Mesenchymal stem cell (in vitro differentiated cells and primary cell): ENCODE data around the gene KLHL30.

Experiments used
- DNase-seq: peaks from one replicate; pipeline ENCODE4 v3.0.0-alpha.2; 2013
- H2AFZ ChIP-seq: one replicate; pipeline ENCODE4 v1.6.1; 2013; ENCODE audit warnings: low read depth, mild to moderate bottlenecking, control low read depth, inconsistent platforms, low read length, moderate library complexity
- H2AK5ac ChIP-seq: 2 replicates; pipeline ENCODE4 v1.6.1; 2013; ENCODE audit warnings: low read length, moderate library complexity, mild to moderate bottlenecking, inconsistent platforms; ENCODE audit not compliant: severe bottlenecking
- H2BK120ac ChIP-seq: one replicate; pipeline ENCODE4 v1.6.1; 2013; ENCODE audit warnings: low read depth, mild to moderate bottlenecking, inconsistent platforms, low read length, moderate library complexity
- H2BK12ac ChIP-seq, 2 experiments: one replicate each; pipeline ENCODE4 v1.6.1; 2013; ENCODE audit warnings: inconsistent platforms in 2 of 2, low read length in 2 of 2, mild to moderate bottlenecking in 2 of 2, moderate library complexity in 2 of 2, control low read depth in 1 of 2
- H2BK15ac ChIP-seq: one replicate; pipeline ENCODE4 v1.6.1; 2013; ENCODE audit warnings: mild to moderate bottlenecking, low read depth, inconsistent platforms; ENCODE audit not compliant: poor library complexity, severe bottlenecking
- H2BK5ac ChIP-seq: 2 replicates; pipeline ENCODE4 v1.6.1; 2013; ENCODE audit warnings: low read depth, mild to moderate bottlenecking, low read length, control low read depth, inconsistent platforms; ENCODE audit not compliant: poor library complexity, severe bottlenecking
- H3K14ac ChIP-seq, 2 experiments: one replicate each; pipeline ENCODE4 v1.6.1; 2013; ENCODE audit warnings: inconsistent platforms in 2 of 2, low read length in 2 of 2, control low read depth in 1 of 2, mild to moderate bottlenecking in 1 of 2, moderate library complexity in 1 of 2
- H3K18ac ChIP-seq, 2 experiments: one replicate each; pipeline ENCODE4 v1.6.1; 2013; ENCODE audit warnings: inconsistent platforms in 2 of 2, low read length in 2 of 2, control low read depth in 1 of 2, low read depth in 1 of 2, mild to moderate bottlenecking in 1 of 2
- H3K23ac ChIP-seq, 2 experiments: one replicate each; pipeline ENCODE4 v1.6.1; 2013; ENCODE audit warnings: inconsistent platforms in 2 of 2, low read length in 2 of 2, mild to moderate bottlenecking in 2 of 2, moderate library complexity in 2 of 2, control low read depth in 1 of 2
- H3K27ac ChIP-seq: 2 replicates; pipeline ENCODE4 v1.5.1; 2013; ENCODE audit warnings: mild to moderate bottlenecking, moderate library complexity, low read length, control low read depth, inconsistent platforms; ENCODE audit not compliant: poor library complexity, severe bottlenecking
- H3K27me3 ChIP-seq, 2 experiments: 2 replicates each; pipeline versions ENCODE4 v1.6.1 to v1.7.0; 2013; ENCODE audit warnings: low read length in 2 of 2, mild to moderate bottlenecking in 2 of 2, moderate library complexity in 2 of 2, control low read depth in 1 of 2, inconsistent platforms in 1 of 2; ENCODE audit not compliant: control insufficient read depth in 1 of 2, insufficient read depth in 1 of 2
- H3K36me3 ChIP-seq, 2 experiments: 2 replicates each; pipeline versions ENCODE4 v1.6.1 to v1.7.0; 2013; ENCODE audit warnings: low read length in 2 of 2, control low read depth in 1 of 2, inconsistent platforms in 1 of 2, low read depth in 1 of 2, mild to moderate bottlenecking in 1 of 2; ENCODE audit not compliant: insufficient read depth in 2 of 2, control insufficient read depth in 1 of 2
- H3K4ac ChIP-seq, 2 experiments: one replicate each; pipeline ENCODE4 v1.6.1; 2013; ENCODE audit warnings: inconsistent platforms in 2 of 2, low read length in 2 of 2, mild to moderate bottlenecking in 2 of 2, moderate library complexity in 2 of 2, control low read depth in 1 of 2, low read depth in 1 of 2
- H3K4me1 ChIP-seq: 2 replicates; pipeline ENCODE4 v1.6.1; 2013; ENCODE audit warnings: low read depth, low read length, control low read depth; ENCODE audit not compliant: control insufficient read depth, insufficient read depth
- H3K4me2 ChIP-seq: 2 replicates; pipeline ENCODE4 v1.6.1; 2013; ENCODE audit warnings: low read length, mild to moderate bottlenecking, inconsistent platforms; ENCODE audit not compliant: poor library complexity, severe bottlenecking
- H3K4me3 ChIP-seq, 2 experiments: 2 replicates each; pipeline versions ENCODE4 v1.5.1 to v1.7.0; 2013; ENCODE audit warnings: low read length in 2 of 2, mild to moderate bottlenecking in 2 of 2, control low read depth in 1 of 2, low read depth in 1 of 2; ENCODE audit not compliant: insufficient read depth in 1 of 2
- H3K79me1 ChIP-seq: replicated peaks from 2 replicates; pipeline ENCODE4 v1.6.1; 2013; ENCODE audit warnings: mild to moderate bottlenecking, control low read depth, low read length, inconsistent platforms; ENCODE audit not compliant: poor library complexity, severe bottlenecking
- H3K9ac ChIP-seq: 2 replicates; pipeline ENCODE4 v1.7.0; 2013; ENCODE audit warnings: mild to moderate bottlenecking, low read length, moderate library complexity
- H3K9me3 ChIP-seq: 2 replicates; pipeline ENCODE4 v1.7.0; 2013; ENCODE audit warnings: mild to moderate bottlenecking, low read length; ENCODE audit not compliant: control insufficient read depth
- H4K8ac ChIP-seq: one replicate; pipeline ENCODE4 v1.6.1; 2013; ENCODE audit warnings: inconsistent platforms, mild to moderate bottlenecking, low read length, moderate library complexity
- H4K91ac ChIP-seq: one replicate; pipeline ENCODE4 v1.6.1; 2013; ENCODE audit warnings: mild to moderate bottlenecking, low read length, inconsistent platforms
- WGBS: methylation state at CpG from one replicate; pipeline ENCODE4 v1.1.7; 2013; ENCODE audit warnings: mixed read lengths; 5-methylcytosine and 5-hydroxymethylcytosine counted together

The KLHL30 gene

GRCh38 chr2:238123991-238124470 lies 14.4 kb upstream of the KLHL30 start:
- no peak overlapping the region for H3K23ac ChIP-seq
- no peak overlapping the region for H3K4me3 ChIP-seq
- WGBS: 68% methylated on average over 14 of the region's 14 CpGs
- H2BK5ac ChIP-seq: no peak overlapping the region
- H2AK5ac ChIP-seq: no peak overlapping the region
- no peak overlapping the region for H2BK15ac ChIP-seq
- H3K4me2 ChIP-seq: no peak overlapping the region
- no peak overlapping the region for H3K14ac ChIP-seq
- no peaks in the 10 kb centered on the region for H3K36me3 ChIP-seq
- H3K4ac ChIP-seq: no peak overlapping the region
- no peak overlapping the region for H3K9ac ChIP-seq
- H3K27me3 ChIP-seq: peaks cover 36 to 42% of the 10 kb centered on the region in 2 experiments
- no peak overlapping the region for H2BK120ac ChIP-seq
- no peak for DNase-seq
- H4K91ac ChIP-seq: no peak overlapping the region
- no peak overlapping the region for H3K27ac ChIP-seq
- peaks cover 12% of the 10 kb centered on the region for H3K4me1 ChIP-seq
- H2AFZ ChIP-seq: no peak overlapping the region
- no peak overlapping the region for H4K8ac ChIP-seq
- H3K18ac ChIP-seq: no peak overlapping the region
- H2BK12ac ChIP-seq: no peak overlapping the region
- H3K79me1 ChIP-seq: no peaks in the 10 kb centered on the region
- H3K9me3 ChIP-seq: no peaks in the 10 kb centered on the region

DNA sequence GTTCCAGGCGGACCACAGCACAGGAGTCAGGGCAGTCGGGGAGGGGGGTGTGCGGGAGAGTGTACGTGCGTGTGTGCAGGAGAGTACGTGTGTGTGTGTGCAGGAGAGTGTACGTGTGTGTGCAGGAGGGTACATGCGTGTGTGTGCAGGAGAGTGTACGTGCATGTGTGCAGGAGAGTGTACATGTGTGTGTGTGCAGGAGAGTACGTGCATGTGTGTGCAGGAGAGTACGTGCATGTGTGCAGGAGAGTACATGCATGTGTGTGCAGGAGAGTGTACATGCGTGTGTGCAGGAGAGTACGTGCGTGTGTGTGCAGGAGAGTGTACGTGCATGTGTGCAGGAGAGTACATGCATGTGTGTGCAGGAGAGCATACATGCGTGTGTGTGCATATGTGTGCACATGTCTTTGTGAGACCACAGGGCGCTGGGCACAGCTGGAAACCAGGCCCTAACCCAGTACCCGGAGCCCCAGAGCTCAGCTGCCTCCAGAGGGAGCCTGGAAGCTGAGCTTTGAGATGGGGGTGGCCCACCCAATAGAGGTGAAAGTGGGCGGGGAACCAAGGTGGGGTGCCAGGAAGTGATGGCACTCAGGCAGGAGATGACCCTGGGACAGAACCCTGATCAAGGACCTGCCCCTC lies 13.9 kb upstream of the KLHL30 start:
- Histone ChIP-seq H2BK12ac (no peak overlapping the region), H3K9ac (no peak overlapping the region), H2BK15ac (no peak overlapping the region), H2AFZ (no peak overlapping the region), H3K4ac (no peak overlapping the region), H2BK5ac (no peak overlapping the region), H3K79me1 (no peaks in the 10 kb centered on the region), H3K4me2 (no peak overlapping the region), H3K4me1 (peaks cover 12% of the 10 kb centered on the region), H4K91ac (peak overlapping the region; percentile 37), H3K27me3 (peaks cover 30 to 37% of the 10 kb centered on the region in 2 experiments), H3K9me3 (no peaks in the 10 kb centered on the region), H3K36me3 (no peaks in the 10 kb centered on the region), H4K8ac (no peak overlapping the region), H2BK120ac (no peak overlapping the region), H3K27ac (no peak overlapping the region), H3K14ac (no peak overlapping the region), H3K4me3 (no peak overlapping the region), H3K18ac (no peak overlapping the region), H3K23ac (no peak overlapping the region), H2AK5ac (no peak overlapping the region)
- DNase-seq: no peak
- WGBS: 91% methylated on average over 18 of the region's 19 CpGs

DNA sequence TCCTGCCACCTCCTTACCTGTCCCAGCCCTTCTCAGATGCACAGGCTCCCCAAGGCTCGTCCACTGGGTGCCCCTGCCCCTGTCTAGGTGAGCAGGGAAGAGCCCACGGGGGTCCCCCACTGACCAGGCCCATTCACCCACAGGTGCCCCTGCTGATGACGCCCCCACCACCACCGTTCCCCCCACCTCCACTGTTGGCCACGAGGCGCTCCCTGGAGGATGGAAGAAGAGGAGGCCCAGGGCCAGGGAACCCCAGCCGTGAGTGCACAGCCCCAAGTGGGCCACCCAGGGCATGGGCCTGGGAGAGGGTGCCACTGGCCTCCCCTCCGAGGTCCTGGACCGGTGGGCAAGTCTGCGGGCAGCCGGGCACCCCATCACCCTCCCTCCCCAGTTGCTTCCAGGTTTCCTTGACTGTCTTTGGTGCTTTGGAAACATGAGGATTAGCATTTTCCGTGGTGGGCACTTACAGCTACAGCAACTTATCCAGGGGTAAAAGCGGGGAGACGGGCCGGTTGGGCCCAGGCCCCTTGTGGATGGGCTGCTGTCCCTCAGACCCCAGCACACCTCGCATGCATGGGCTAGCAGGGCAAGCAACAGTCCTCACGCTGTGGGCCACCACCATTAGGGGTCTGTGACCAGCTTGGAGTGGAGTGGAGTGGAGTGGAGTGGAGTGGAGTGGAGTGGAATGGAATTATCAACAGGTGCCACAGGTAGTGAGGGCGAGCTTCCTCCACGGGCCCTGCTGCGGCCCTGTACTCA lies 13.2 kb upstream of the KLHL30 start:
- H2BK15ac ChIP-seq: no peak overlapping the region
- H4K8ac ChIP-seq: no peak overlapping the region
- H3K27ac ChIP-seq: no peak overlapping the region
- H2BK12ac ChIP-seq: no peak overlapping the region
- no peaks in the 10 kb centered on the region for H3K9me3 ChIP-seq
- H3K79me1 ChIP-seq: no peaks in the 10 kb centered on the region
- no peak overlapping the region for H3K4ac ChIP-seq
- H2AK5ac ChIP-seq: no peak overlapping the region
- peak overlapping the region; percentile 9 for H4K91ac ChIP-seq
- no peak overlapping the region for H3K14ac ChIP-seq
- H3K27me3 ChIP-seq: peaks cover 23 to 30% of the 10 kb centered on the region in 2 experiments
- 91% methylated on average over 17 of the region's 20 CpGs for WGBS
- H2BK120ac ChIP-seq: no peak overlapping the region
- H3K18ac ChIP-seq: no peak overlapping the region
- H3K9ac ChIP-seq: no peak overlapping the region
- no peak for DNase-seq
- no peak overlapping the region for H3K4me2 ChIP-seq
- H3K4me3 ChIP-seq: no peak overlapping the region
- H3K23ac ChIP-seq: no peak overlapping the region
- no peak overlapping the region for H2BK5ac ChIP-seq
- H3K36me3 ChIP-seq: no peaks in the 10 kb centered on the region
- no peak overlapping the region for H2AFZ ChIP-seq
- peaks cover 8% of the 10 kb centered on the region for H3K4me1 ChIP-seq

DNA sequence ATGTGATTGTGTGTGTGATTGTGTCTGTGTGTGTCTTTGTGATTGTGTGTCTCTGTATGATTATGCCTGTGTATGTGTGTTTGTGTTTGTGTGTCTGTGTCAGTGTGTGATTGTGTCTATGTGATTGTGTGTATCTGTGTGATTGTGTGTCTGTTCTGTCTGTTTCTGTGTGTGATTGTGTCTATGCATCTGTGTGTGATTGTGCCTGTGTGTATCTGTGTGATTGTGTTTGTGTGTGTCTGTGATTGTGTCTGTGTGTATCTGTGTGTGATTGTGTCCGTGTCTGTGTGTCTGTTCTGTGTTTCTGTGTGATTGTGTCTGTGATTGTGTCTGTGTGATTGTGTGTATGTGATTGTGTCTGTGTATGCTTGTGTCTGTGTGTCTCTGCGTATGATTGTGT lies 12.1 kb upstream of the KLHL30 start:
- Histone ChIP-seq H3K79me1 (no peaks in the 10 kb centered on the region), H3K36me3 (no peaks in the 10 kb centered on the region), H4K91ac (no peak overlapping the region), H3K14ac (no peak overlapping the region), H3K4me3 (no peak overlapping the region), H3K4ac (no peak overlapping the region), H2BK5ac (no peak overlapping the region), H3K27me3 (peaks cover 13 to 20% of the 10 kb centered on the region in 2 experiments), H3K18ac (no peak overlapping the region), H2BK12ac (no peak overlapping the region), H2BK15ac (no peak overlapping the region), H3K4me2 (no peak overlapping the region), H2BK120ac (no peak overlapping the region), H3K9ac (peak overlapping the region; percentile 77), H2AFZ (no peak overlapping the region), H3K9me3 (no peaks in the 10 kb centered on the region), H3K23ac (no peak overlapping the region), H2AK5ac (no peak overlapping the region), H4K8ac (no peak overlapping the region), H3K27ac (no peak overlapping the region), H3K4me1 (no peaks in the 10 kb centered on the region)
- 96% methylated on average over 2 of the region's 2 CpGs for WGBS
- no peak for DNase-seq
